GM13976 (cell line): ENCODE measurements around the gene MAP1A.

Experiments
- DNase-seq: peaks from one replicate; pipeline ENCODE4 v3.0.0; 2012; ENCODE audit warnings: low spot score
- in situ Hi-C: fragments of 300-500 bp; cut with MboI; formaldehyde crosslinking; loops from one replicate; pipeline ENCODE4 v1.12.0; 2022; ENCODE audit warnings: low sequenced_read_pairs, mixed read lengths, inconsistent platforms; ENCODE audit not compliant: unreplicated experiment
- TF ChIP-seq, protein P1 (sequence below): IDR thresholded peaks from 2 replicates; pipeline ENCODE4 v1.5.1; 2012; ENCODE audit warnings: borderline replicate concordance, mild to moderate bottlenecking; ENCODE audit not compliant: insufficient read depth; ENCODE audit errors: extremely low read depth, missing control alignments, control extremely low read depth

Gene MAP1A

DNA sequence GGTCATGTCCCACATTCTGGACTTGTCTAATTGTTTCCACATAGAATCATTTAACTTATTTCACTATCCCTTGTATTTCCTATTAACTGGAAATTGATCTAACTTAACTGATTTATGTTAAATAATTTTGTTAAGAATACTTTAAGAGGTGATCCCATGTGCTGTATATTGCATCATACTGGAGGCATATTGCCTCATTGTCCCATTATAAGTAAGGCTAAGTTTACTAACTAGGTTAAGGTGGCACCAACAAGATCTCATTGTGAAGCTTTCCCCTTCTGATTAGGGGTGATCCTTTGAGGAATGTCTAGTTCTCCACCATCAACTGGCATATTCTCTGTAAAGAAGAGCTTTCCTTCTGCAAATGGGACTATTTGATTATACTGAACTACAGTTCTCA, 24.4 kb downstream of the MAP1A start:
- DNase-seq = no peak
- in situ Hi-C loops = no loop called here

DNA sequence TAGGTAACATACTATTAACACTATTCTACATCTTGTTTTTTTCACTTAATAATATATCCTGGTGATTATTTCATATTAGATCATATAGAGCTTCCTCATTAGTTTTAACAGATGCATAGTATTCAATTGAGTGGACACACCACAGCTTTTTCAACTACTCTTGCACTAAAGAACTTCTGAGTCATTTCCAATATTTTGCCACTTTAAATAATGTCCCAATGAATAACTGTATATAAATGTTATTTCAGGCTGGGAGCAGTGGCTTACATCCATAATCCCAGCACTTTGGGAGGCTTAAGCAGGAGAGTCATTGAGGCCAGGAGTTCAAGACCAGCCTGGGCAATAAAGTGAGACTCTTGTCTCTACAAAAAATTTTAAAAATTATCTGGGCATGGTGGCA, 26.9 kb downstream of the MAP1A start:
- in situ Hi-C loops = no loop called here
- DNase-seq = no peak
- TF ChIP-seq, protein P1, sequence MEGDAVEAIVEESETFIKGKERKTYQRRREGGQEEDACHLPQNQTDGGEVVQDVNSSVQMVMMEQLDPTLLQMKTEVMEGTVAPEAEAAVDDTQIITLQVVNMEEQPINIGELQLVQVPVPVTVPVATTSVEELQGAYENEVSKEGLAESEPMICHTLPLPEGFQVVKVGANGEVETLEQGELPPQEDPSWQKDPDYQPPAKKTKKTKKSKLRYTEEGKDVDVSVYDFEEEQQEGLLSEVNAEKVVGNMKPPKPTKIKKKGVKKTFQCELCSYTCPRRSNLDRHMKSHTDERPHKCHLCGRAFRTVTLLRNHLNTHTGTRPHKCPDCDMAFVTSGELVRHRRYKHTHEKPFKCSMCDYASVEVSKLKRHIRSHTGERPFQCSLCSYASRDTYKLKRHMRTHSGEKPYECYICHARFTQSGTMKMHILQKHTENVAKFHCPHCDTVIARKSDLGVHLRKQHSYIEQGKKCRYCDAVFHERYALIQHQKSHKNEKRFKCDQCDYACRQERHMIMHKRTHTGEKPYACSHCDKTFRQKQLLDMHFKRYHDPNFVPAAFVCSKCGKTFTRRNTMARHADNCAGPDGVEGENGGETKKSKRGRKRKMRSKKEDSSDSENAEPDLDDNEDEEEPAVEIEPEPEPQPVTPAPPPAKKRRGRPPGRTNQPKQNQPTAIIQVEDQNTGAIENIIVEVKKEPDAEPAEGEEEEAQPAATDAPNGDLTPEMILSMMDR = no peak

More for the DNA sequence above, 24.4 kb downstream of the MAP1A start:
- TF ChIP-seq, protein P1 = no peak

DNA sequence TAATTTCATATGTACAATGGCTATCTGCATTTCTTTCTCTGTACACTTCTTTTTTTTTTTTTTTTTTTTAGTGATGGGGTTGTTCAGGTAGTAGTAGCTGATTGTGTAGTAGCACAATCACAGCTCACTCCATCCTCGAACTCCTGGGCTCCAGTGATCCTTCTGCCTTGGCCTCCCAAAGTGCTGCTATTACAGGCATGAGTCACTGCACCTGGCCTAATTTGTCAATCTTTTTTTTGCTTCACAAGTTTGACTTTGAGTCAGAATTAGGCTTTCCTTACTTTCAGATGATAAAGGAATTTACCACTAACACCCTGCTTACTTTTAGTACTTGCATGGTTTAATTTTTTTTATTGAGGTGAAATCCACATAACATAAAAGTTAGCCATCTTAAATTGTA, 28.0 kb downstream of the MAP1A start:
- no peak for DNase-seq
- TF ChIP-seq, protein P1 = no peak
- in situ Hi-C loops = no loop called here

DNA sequence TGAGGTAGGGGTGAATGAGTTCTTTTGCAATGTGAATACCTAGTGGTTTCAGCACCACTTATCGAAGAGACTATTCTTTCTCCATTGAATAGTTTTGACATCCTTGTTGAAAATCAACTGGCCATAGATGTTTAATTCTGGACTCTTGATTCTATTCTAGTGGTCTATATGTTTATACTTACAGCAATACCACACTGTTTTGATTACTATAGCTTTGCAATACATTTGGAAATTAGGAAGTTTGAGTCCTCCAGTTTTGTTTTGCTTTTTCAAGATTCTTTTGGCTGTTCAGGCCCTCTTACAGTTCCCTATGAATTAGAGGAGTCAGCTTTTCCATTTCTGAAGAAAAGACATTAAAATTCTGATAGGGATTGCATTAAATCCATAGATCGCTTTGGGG, 30.1 kb downstream of the MAP1A start:
- in situ Hi-C loops = no loop called here
- DNase-seq = no peak
- TF ChIP-seq, protein P1 = no peak

DNA sequence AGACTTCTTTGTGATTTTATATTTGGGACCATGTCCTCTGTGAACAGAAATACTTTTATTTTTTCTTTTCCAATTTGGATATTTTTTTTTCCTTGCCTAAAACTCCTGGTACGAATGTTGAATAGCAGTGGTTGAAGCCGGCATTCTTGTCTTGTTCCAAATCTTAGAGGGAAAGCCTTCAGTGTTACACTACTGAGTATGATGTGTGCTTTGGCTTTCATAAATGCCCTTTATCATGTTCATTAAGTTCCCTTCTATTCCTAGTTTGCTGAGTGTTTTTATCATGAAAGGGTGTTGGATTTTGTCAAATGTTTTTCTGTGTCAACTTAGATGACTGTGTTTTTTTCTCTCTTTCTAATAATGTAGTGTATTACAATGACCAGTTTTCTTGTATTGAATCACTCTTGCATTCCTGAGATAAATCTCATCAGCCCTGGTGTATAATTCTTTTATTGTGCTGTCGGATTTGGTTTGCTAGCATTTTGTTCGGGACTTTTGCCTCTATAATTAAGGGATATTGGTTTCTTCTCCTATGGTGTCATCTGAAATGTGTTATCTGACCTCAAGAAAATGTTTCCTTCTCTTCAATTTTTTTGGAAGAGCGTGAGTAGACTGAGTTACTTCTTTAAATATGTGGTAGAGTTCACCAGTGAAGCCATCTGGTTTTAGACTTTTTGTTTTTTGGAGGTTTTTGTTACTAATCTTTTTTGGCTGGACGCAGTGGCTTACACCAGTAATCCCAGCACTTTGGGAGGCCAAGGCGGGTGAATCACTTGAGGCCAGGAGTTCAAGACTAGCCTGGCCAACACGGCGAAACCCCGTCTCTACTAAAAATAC, 33.3 kb downstream of the MAP1A start:
- DNase-seq = no peak
- in situ Hi-C loops = no loop called here
- TF ChIP-seq, protein P1 = no peak

DNA sequence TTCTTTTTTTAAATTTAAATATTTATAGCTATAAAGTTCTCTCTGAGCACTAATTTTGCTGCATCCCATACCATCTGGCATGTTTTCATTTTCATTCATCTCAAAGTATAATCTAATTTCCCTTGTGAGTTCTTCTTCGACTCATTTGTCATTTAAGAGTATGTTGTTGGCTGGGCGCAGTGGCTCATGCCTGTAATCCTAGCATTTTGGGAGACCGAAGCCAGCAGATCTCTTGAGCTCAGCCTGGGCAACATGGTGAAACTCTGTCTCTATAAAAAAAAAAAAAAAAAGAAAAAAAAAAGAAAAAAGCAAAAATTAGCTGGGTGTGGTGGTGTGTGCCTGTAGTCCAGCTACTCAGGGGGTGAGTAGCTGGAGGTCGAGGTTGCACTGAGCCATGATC, 34.8 kb downstream of the MAP1A start:
- in situ Hi-C loops = no loop called here
- DNase-seq = no peak
- TF ChIP-seq, protein P1 = no peak
